Thoracic aorta (tissue), 2 donors: Measurements from ENCODE around the gene KRTAP10-11. TPM values are rescaled to one million over a fixed set of nuclear protein-coding genes. Genes with fewer than 3 reads are reported as not detected.

ENCODE experiments used
- ATAC-seq: fragments of 150-250 bp; one replicate; pipeline ENCODE4 v1.8.0; 2017; ENCODE audit warnings: low read depth; ENCODE audit not compliant: insufficient number of reproducible peaks, low FRiP score
- DNase-seq: peaks from one replicate; pipeline ENCODE4 v3.0.0-alpha.2; 2020; ENCODE audit warnings: low spot score
- H3K27ac ChIP-seq, 2 donors: fragments of 200-600 bp; sonication (generic); 1 replicate in 1 of 2; 2 replicates in 1 of 2; pipeline ENCODE4 v1.5.1; 2016; ENCODE audit warnings: mild to moderate bottlenecking in 2 of 2, moderate library complexity in 2 of 2
- H3K27me3 ChIP-seq: fragments of 200-600 bp; sonication (generic); replicated peaks from 2 replicates; pipeline ENCODE4 v1.6.0; 2016; ENCODE audit warnings: mild to moderate bottlenecking; ENCODE audit not compliant: insufficient read depth
- H3K36me3 ChIP-seq: fragments of 200-600 bp; sonication (generic); one replicate; pipeline ENCODE4 v1.5.1; 2016
- H3K4me1 ChIP-seq, 2 donors: fragments of 200-600 bp; sonication (generic); 1 replicate in 1 of 2; 2 replicates in 1 of 2; pipeline versions ENCODE4 v1.5.1 to v1.6.0; 2016; ENCODE audit warnings: low read depth in 2 of 2, mild to moderate bottlenecking in 1 of 2; ENCODE audit not compliant: control insufficient read depth in 1 of 2
- H3K4me3 ChIP-seq: fragments of 200-600 bp; sonication (generic); 2 replicates; pipeline ENCODE4 v1.5.1; 2016; ENCODE audit warnings: mild to moderate bottlenecking
- H3K9me3 ChIP-seq: fragments of 200-600 bp; sonication (generic); 2 replicates; pipeline ENCODE4 v1.5.1; 2016
- CTCF ChIP-seq: fragments of 200-600 bp; sonication (generic); IDR thresholded peaks from one replicate; pipeline ENCODE4 v1.5.1; 2019; ENCODE audit warnings: antibody characterized with exemption
- total RNA-seq, 2 donors: library from RNA; depleted of rRNA; stranded (reverse); fragments of >200 nt; gene quantifications; one replicate each; pipeline versions ENCODE4 v1.1.0 to v1.2.3, GENCODE V29; 2016

Gene KRTAP10-11
- total RNA-seq, 2 donors from 2014 or later, result not detected

GRCh38 chr21:44601596-44602462 lies 44.4 kb upstream of the KRTAP10-11 start:
- H3K36me3 ChIP-seq, result no peaks in the 10 kb centered on the region
- no peak overlapping the region for H3K4me3 ChIP-seq
- H3K27ac ChIP-seq, result no peak overlapping the region
- DNase-seq (no peak), ATAC-seq (no peak)
- H3K4me1 ChIP-seq, result no peaks in the 10 kb centered on the region
- H3K9me3 ChIP-seq, result peaks cover 2% of the 10 kb centered on the region
- no peak for TF ChIP-seq CTCF
- no peaks in the 10 kb centered on the region for H3K27me3 ChIP-seq

DNA sequence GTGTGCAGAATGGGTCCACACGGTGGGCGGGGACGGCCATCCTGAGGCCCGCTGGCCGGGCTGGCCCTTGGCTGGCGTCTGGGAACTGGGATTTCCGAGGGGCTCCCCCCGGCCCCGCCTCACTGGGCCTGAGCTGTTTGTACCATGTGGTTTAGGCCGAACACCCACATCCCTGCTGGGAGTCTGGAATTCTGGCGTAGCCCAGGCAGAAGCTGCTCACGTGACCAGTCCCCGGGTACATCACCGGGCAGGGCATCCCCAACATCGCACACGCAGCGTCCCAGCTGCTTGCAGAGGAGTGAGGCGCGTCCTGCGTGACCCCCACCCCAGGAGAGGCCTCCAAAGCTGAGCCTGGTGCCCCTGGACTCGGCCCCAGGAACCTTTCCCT lies 43.8 kb upstream of the KRTAP10-11 start:
- no peak overlapping the region for H3K4me3 ChIP-seq
- H3K4me1 ChIP-seq, result no peaks in the 10 kb centered on the region
- ATAC-seq (no peak), DNase-seq (no peak)
- no peaks in the 10 kb centered on the region for H3K36me3 ChIP-seq
- no peaks in the 10 kb centered on the region for H3K27me3 ChIP-seq
- H3K9me3 ChIP-seq, result peaks cover 2% of the 10 kb centered on the region
- no peak overlapping the region for H3K27ac ChIP-seq
- TF ChIP-seq CTCF, result no peak

DNA sequence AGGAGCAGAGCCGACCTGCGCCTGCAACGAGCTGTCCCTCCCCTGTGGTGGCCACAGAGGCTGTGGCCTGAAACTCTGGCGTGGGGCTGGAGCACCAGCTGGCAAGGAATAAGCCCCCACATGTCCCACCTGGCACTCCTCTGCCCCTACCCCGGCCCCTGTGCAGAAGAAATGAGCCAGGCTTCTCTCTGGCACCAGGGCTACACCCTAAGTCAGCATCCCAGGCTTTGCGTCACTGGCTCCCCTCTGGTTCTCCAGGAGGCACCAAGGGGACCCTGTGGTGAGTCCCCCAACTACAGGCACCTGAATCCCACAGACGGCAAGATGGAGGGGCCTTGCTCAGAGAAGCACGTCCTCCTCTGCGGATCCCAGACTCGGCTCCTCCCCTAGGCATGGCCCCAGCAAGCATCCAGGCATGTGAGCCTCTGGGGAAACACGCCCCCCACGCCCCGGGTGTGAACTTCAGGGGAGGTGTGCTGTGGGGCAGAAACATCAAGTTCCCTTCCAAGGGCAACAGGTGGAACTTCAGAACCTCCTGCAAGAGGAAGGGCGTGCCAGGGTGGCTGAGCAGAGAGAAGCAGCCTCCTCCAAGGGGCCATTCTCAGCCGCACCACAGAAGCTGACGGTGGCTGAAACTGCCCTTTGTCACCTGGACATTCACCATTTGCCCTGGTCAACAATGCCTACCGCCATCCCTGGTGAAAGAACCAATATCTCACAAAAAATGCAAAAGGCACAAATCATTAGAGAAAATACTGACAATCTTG lies 42.9 kb upstream of the KRTAP10-11 start:
- H3K4me1 ChIP-seq, result no peaks in the 10 kb centered on the region
- ATAC-seq (no peak), DNase-seq (no peak)
- TF ChIP-seq CTCF, result no peak
- H3K4me3 ChIP-seq, result no peak overlapping the region
- H3K36me3 ChIP-seq, result no peaks in the 10 kb centered on the region
- H3K9me3 ChIP-seq, result peaks cover 2% of the 10 kb centered on the region
- no peak overlapping the region for H3K27ac ChIP-seq
- H3K27me3 ChIP-seq, result no peaks in the 10 kb centered on the region

GRCh38 chr21:44603911-44604310 lies 42.3 kb upstream of the KRTAP10-11 start:
- Histone ChIP-seq H3K27ac (no peak overlapping the region), H3K4me3 (no peak overlapping the region), H3K4me1 (no peaks in the 10 kb centered on the region), H3K36me3 (no peaks in the 10 kb centered on the region), H3K27me3 (no peaks in the 10 kb centered on the region), H3K9me3 (peaks cover 2% of the 10 kb centered on the region)
- no peak for TF ChIP-seq CTCF
- no peak for ATAC-seq
- no peak for DNase-seq

- H3K36me3 ChIP-seq, result no peaks in the 10 kb centered on the region
- peaks cover 9% of the 10 kb centered on the region for H3K9me3 ChIP-seq
- DNase-seq (no peak), ATAC-seq (no peak)
- no peak for TF ChIP-seq CTCF
- no peak overlapping the region for H3K4me3 ChIP-seq
- H3K27ac ChIP-seq, result no peak overlapping the region
- H3K4me1 ChIP-seq, result no peaks in the 10 kb centered on the region
- H3K27me3 ChIP-seq, result no peaks in the 10 kb centered on the region
These were observed 39.7 kb upstream of the KRTAP10-11 start for GRCh38 chr21:44606495-44606894.
